ENCODE measurements around the gene FBXL17. TPM values are rescaled to one million over a fixed set of nuclear protein-coding genes. Genes with fewer than 3 reads are reported as not detected.

The FBXL17 gene
- polyA plus RNA-seq, 1 of the 3 experiments (the other 2 are of a cell fraction), result 4.4 TPM

- H3K9me2 ChIP-seq, result no peaks in the 10 kb centered on the region
- H3K36me3 ChIP-seq (replicated peaks in 1 of 2; ENCODE audit: control insufficient read depth in 1 of 2, insufficient read depth in 2 of 2, low read length in 1 of 2), result no peaks in the 10 kb centered on the region
- WGBS (ENCODE audit: low lambda C conversion rate), result 87% methylated on average over 10 of the region's 10 CpGs
- CTCF ChIA-PET, result no interaction called here
- no peak overlapping the region for H3K27ac ChIP-seq (ENCODE audit: low read depth in 2 of 2, low read length in 1 of 2)
- H4K20me1 ChIP-seq (ENCODE audit: insufficient read depth), result no peaks in the 10 kb centered on the region
- DNase-seq, result no peak
- H3K9ac ChIP-seq, result no peak overlapping the region
- POLR2A ChIA-PET, result no interaction called here
- H2AFZ ChIP-seq (ENCODE audit: low read depth), result no peak overlapping the region
- H3K4me1 ChIP-seq (ENCODE audit: control insufficient read depth in 1 of 2, insufficient read depth in 2 of 2, low read depth in 1 of 2, low read length in 1 of 2), result no peaks in the 10 kb centered on the region; a peak in 2 of 4 replicates
- H3K4me3 ChIP-seq (ENCODE audit: low read depth in 2 of 2, low read length in 1 of 2), result no peak overlapping the region
- H3K27me3 ChIP-seq (ENCODE audit: insufficient read depth), result no peaks in the 10 kb centered on the region
- TF ChIP-seq ELF1 (IDR thresholded peaks at IDR 0.05), result no peak
- no peak for TF ChIP-seq TCF12 (IDR thresholded peaks at IDR 0.05)
- TF ChIP-seq TEAD4 (IDR thresholded peaks at IDR 0.05; ENCODE audit: borderline replicate concordance, insufficient read depth), result no peak
- TF ChIP-seq SMC3 (IDR thresholded peaks at IDR 0.05; ENCODE audit: low read depth, low read length), result no peak
- TF ChIP-seq YY1 (IDR thresholded peaks at IDR 0.05; ENCODE audit: low read depth), result no peak
- TF ChIP-seq MEF2A (IDR thresholded peaks at IDR 0.05; ENCODE audit: borderline replicate concordance, low read depth), result no peak
- TF ChIP-seq RCOR1 (IDR thresholded peaks at IDR 0.05; ENCODE audit: low read length), result no peak
- no peak for TF ChIP-seq CHD2 (IDR thresholded peaks at IDR 0.05; ENCODE audit: low read length, partially characterized antibody)
- no peak overlapping the region for H3K4me2 ChIP-seq
- H3F3A ChIP-seq (replicated peaks; ENCODE audit: insufficient read depth), result no peaks in the 10 kb centered on the region
- no peaks in the 10 kb centered on the region for H3K9me3 ChIP-seq
- H3K79me2 ChIP-seq (ENCODE audit: insufficient read depth), result no peaks in the 10 kb centered on the region
Measured at GRCh38 chr5:108238936-108239887, 142.7 kb downstream of the FBXL17 start.

DNA sequence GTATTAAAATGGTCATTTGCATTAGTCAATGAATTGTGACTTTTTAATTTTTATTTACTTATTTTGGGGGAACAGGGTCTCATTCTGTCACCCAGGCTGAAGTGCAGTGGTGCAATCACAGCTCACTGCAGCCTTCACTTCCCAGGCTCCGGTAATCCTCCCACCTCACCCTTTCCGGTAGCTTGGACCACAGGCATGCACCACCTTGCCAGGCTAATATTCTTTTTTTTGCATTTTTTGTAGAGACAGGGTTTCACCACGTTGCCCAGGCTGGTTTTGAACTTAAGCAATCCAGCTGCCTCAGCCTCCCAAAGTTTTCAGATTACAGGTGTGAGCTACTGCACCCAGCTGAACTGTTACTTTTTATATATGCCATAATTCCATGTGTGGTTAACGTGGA is 143.4 kb downstream of the FBXL17 start:
- Histone ChIP-seq H3K79me2 (ENCODE audit: insufficient read depth) (no peaks in the 10 kb centered on the region), H3K9me3 (no peaks in the 10 kb centered on the region), H3K4me3 (ENCODE audit: low read depth in 2 of 2, low read length in 1 of 2) (no peak overlapping the region), H3K9me2 (no peaks in the 10 kb centered on the region), H3K27ac (ENCODE audit: low read depth in 2 of 2, low read length in 1 of 2) (no peak overlapping the region), H3K36me3 (replicated peaks in 1 of 2; ENCODE audit: control insufficient read depth in 1 of 2, insufficient read depth in 2 of 2, low read length in 1 of 2) (no peaks in the 10 kb centered on the region), H3F3A (replicated peaks; ENCODE audit: insufficient read depth) (no peaks in the 10 kb centered on the region), H3K9ac (no peak overlapping the region), H3K4me2 (no peak overlapping the region), H3K4me1 (ENCODE audit: control insufficient read depth in 1 of 2, insufficient read depth in 2 of 2, low read depth in 1 of 2, low read length in 1 of 2) (no peaks in the 10 kb centered on the region; a peak in 2 of 4 replicates), H4K20me1 (ENCODE audit: insufficient read depth) (no peaks in the 10 kb centered on the region), H3K27me3 (ENCODE audit: insufficient read depth) (no peaks in the 10 kb centered on the region), H2AFZ (ENCODE audit: low read depth) (no peak overlapping the region)
- ChIA-PET CTCF (no interaction called here), POLR2A (no interaction called here)
- DNase-seq, result no peak
- 89% methylated on average over 4 of the region's 4 CpGs for WGBS (ENCODE audit: low lambda C conversion rate)
- TF ChIP-seq PBX3 (IDR thresholded peaks at IDR 0.05) (no peak), NRF1 (IDR thresholded peaks at IDR 0.05; ENCODE audit: low read depth, low read length) (no peak), MAX (IDR thresholded peaks at IDR 0.05; ENCODE audit: low read depth) (no peak), MXI1 (IDR thresholded peaks at IDR 0.05; ENCODE audit: low read depth, low read length) (no peak), IRF3 (IDR thresholded peaks at IDR 0.05; ENCODE audit: low read depth, low read length) (no peak), GABPA (IDR thresholded peaks at IDR 0.05; ENCODE audit: low read depth) (no peak), TCF12 (IDR thresholded peaks at IDR 0.05) (no peak), GATA2 (CRISPR knock-in tag; IDR thresholded peaks at IDR 0.05) (no peak), USF1 (IDR thresholded peaks at IDR 0.05; ENCODE audit: borderline replicate concordance, low read depth) (no peak), RFX5 (IDR thresholded peaks at IDR 0.05; ENCODE audit: low read length) (no peak), TAF1 (IDR thresholded peaks at IDR 0.05; ENCODE audit: borderline replicate concordance, low read depth, low read length) (no peak), SMC3 (IDR thresholded peaks at IDR 0.05; ENCODE audit: low read depth, low read length) (no peak), FOXM1 (IDR thresholded peaks at IDR 0.05; ENCODE audit: low read depth) (no peak), ELF1 (IDR thresholded peaks at IDR 0.05) (no peak), JUND (IDR thresholded peaks at IDR 0.05) (no peak), NFIC (IDR thresholded peaks at IDR 0.05; ENCODE audit: borderline replicate concordance) (no peak)
- TF ChIP-seq, protein P1, sequence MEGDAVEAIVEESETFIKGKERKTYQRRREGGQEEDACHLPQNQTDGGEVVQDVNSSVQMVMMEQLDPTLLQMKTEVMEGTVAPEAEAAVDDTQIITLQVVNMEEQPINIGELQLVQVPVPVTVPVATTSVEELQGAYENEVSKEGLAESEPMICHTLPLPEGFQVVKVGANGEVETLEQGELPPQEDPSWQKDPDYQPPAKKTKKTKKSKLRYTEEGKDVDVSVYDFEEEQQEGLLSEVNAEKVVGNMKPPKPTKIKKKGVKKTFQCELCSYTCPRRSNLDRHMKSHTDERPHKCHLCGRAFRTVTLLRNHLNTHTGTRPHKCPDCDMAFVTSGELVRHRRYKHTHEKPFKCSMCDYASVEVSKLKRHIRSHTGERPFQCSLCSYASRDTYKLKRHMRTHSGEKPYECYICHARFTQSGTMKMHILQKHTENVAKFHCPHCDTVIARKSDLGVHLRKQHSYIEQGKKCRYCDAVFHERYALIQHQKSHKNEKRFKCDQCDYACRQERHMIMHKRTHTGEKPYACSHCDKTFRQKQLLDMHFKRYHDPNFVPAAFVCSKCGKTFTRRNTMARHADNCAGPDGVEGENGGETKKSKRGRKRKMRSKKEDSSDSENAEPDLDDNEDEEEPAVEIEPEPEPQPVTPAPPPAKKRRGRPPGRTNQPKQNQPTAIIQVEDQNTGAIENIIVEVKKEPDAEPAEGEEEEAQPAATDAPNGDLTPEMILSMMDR (IDR thresholded peaks at IDR 0.05), result no peak
- TF ChIP-seq, protein P2, sequence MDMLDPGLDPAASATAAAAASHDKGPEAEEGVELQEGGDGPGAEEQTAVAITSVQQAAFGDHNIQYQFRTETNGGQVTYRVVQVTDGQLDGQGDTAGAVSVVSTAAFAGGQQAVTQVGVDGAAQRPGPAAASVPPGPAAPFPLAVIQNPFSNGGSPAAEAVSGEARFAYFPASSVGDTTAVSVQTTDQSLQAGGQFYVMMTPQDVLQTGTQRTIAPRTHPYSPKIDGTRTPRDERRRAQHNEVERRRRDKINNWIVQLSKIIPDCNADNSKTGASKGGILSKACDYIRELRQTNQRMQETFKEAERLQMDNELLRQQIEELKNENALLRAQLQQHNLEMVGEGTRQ (IDR thresholded peaks at IDR 0.05; ENCODE audit: borderline replicate concordance, low read depth, low read length), result no peak

All from SK-N-SH (cell line).